Raji (cell line): ENCODE results near the gene CENPX.

Experiments used
- POLR2A ChIP-seq: IDR thresholded peaks from 2 replicates; pipeline ENCODE4 v1.6.1; 2011; ENCODE audit warnings: low read depth, low read length, control low read depth; ENCODE audit not compliant: insufficient read depth

Gene CENPX

DNA sequence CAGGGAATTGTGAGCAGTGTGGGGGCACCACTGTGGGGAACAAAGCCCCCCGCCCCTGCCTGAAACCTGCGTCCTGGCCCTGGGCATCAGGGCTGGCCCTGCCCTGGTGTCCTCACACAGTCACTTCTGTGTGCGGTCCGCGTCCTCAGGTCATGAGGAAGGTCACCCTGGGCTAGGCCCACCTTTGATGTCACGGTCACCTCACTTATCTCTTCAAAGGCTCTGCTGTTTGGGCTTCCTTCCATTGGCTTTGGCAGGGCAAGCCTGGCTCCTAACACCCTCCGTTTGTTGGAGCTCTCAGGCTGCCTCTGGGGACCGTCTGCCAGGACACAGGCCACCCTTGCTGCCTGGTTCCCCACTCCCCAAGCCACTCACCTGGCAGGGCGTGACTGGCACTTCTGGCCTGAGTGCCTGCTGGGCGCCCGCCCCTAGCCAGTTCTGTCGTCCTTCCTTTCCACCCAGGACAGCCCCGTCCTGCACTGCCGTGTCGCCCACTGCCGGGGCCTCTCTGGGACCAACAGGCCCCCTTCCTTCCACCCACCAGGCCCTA, 8.8 kb downstream of the CENPX start:
- no peak for TF ChIP-seq POLR2A

- no peak for TF ChIP-seq POLR2A
These were observed 9.3 kb downstream of the CENPX start for GRCh38 chr17:82013341-82013740.

GRCh38 chr17:82012640-82013295, 9.9 kb downstream of the CENPX start:
- no peak for TF ChIP-seq POLR2A

- TF ChIP-seq POLR2A, result no peak
These were observed 10.4 kb downstream of the CENPX start for GRCh38 chr17:82012261-82012639.

- no peak for TF ChIP-seq POLR2A
These were observed 11.0 kb downstream of the CENPX start for GRCh38 chr17:82011617-82012187.

GRCh38 chr17:82010575-82011525, 11.8 kb downstream of the CENPX start:
- TF ChIP-seq POLR2A, result no peak

DNA sequence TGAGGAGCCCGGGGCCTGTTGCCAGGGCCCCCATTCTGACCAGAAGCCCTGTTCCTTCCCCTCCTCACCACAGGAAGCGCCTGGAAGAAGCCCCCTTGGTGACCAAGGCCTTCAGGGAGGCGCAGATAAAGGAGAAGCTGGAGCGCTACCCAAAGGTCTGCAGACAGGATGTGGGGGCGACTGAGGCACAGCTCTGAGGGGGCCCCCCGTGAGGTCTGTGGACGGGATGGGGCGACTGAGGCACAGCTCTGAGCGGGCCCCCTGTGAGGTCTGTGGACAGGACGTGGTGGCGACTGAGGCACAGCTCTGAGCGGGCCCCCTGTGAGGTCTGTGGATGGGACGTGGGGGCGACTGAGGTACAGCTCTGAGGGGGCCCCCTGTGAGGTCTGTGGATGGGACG, 13.3 kb downstream of the CENPX start:
- TF ChIP-seq POLR2A, result no peak

DNA sequence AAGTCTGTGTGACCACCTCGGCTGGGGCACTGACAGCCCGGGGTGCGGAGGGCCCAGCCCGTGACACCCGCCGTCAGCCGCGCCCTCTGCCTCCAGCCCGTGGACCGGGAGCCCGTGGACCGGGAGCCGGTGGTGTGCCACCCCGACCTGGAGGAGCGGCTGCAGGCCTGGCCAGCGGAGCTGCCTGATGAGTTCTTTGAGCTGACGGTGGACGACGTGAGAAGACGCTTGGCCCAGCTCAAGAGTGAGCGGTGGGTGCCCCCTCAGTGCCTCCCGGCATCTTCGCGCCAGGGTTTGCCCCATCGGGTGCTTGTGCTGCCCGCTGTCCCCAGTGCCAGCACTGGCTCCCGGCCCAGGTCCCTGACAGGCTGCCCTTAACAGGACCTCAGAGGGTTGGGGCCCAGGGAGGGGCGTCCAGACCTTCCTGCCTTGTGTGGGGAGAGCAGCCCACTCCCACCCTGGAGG, 13.7 kb downstream of the CENPX start:
- no peak for TF ChIP-seq POLR2A

DNA sequence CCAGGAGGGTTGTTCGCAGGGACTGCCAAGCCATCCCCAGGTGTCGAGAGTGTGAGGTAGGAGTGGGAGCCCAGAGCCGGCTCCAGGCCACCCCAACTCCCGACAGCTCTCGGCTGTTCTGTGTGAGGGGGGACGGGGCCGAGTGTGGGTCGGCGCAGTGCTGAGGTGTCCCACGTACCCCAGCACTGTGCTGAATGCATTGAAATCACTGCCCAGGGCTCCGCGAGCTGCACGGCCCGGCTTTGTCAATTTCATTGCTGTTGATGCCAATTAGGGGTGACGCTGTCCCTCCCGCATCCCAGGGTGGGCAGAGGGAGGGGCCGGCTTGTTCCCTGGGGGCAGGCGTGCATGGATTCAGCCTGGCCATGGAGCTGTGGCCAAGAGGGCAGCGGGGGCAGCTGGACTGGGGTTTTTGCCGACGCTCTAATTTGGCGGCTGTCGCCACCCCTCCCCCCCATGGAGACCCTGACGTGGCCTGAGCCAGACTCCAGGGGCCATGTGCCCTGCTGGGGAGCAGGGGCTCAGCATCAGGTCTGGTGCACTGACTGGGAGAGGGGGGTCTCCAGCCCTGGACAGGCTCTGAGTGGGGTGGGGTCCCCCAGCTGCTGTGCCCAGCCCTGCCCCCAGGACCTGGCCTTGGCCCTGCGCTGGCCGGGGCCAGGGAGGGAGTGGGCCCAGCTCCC, 14.3 kb downstream of the CENPX start:
- no peak for TF ChIP-seq POLR2A

- no peak for TF ChIP-seq POLR2A
These were observed 15.0 kb downstream of the CENPX start for GRCh38 chr17:82007495-82008257.

- no peak for TF ChIP-seq POLR2A
These were observed 15.5 kb downstream of the CENPX start for GRCh38 chr17:82007228-82007494.

DNA sequence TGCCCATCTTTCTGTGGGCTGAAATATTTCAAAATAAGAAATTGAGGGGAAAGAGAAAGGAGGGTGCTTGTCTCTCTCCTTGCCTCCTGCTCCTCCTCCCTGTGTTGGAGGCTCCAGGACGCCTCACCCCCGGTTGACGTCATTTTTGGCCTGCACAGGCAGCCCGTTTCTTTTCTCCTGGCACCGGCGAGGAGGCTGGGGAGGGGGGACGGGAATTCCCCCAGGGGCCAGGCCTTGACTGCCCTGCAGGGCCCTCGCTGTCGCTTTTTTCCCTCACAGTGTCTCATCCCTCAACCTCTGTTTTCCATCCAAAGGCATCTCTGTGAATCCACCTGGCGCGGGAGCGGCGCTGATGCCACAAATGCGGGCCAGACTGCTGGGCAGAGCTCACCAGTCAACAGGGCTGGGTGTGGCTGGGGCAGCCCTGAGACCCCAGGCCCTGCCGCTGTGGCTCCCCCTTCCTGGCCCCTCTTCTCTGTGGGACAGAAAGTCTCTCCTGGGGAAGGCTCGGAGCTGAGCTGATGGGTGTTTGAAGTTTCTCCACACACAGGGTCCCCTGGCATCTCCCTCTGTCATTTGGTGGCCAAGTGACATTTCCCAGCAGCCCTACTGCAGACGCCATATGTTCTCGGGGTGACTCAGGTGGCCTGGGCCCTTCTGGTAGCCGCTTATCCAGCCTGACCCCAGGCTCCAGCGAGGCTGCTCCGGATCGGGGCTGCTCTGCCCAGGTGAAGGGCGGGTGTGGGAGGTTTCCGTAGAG, 16.0 kb downstream of the CENPX start:
- no peak for TF ChIP-seq POLR2A

DNA sequence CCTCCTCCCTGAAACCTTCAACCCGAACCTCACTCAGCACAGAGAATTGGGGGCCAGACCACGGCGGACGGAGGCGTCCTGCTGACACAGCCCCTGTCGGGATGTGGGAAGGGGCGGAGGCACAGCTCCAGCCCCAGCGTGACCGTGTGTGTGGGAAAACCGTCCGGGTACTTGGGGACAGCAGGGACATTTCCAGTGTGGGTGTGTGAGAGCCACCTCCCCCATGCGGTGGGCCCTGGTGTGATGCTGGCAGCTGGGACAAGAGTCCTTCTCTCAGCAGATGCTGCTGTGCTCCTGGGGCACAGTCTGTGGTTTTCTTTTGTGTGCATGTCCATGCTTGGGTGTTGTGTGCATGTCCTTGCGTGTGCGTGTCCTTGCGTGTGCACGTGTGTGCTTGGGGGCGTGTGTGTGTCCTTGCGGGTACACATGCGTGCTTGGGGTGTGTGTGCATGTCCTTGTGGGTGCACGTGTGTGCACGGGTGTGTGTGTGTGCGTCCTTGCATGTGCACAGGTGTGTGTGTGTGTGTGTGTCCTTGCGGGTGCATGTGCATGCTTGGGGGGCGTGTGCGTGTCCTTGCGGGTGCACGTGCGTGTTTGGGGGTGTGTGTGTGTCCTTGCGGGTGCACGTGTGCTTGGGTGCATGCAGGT, 16.9 kb downstream of the CENPX start:
- no peak for TF ChIP-seq POLR2A
